Inferior parietal cortex (tissue), 1 donor: ENCODE results near the gene PARM1.

Experiments used
- DNase-seq: peaks from one replicate; pipeline ENCODE4 v3.0.0-alpha.2; 2016; ENCODE audit errors: extremely low spot score

PARM1 gene

GRCh38 chr4:75080888-75081287 lies 148.0 kb downstream of the PARM1 start:
- DNase-seq, result no peak

- DNase-seq, result no peak
Observed at GRCh38 chr4:75081561-75081960, 148.6 kb downstream of the PARM1 start.

GRCh38 chr4:75087416-75087815 lies 154.5 kb downstream of the PARM1 start:
- DNase-seq, result no peak

- no peak for DNase-seq
Observed at GRCh38 chr4:75087865-75088264, 154.9 kb downstream of the PARM1 start.

GRCh38 chr4:75089206-75089605 lies 156.3 kb downstream of the PARM1 start:
- no peak for DNase-seq

- DNase-seq, result no peak
Observed at GRCh38 chr4:75099321-75099720, 166.4 kb downstream of the PARM1 start.
